Thyroid gland (tissue), 4 donors: ENCODE measurements around the gene PTPN23. TPM values are rescaled to one million over a fixed set of nuclear protein-coding genes. Genes with fewer than 3 reads are reported as not detected.

Experiments used
- DNase-seq, 2 donors: peaks; one replicate each; pipeline ENCODE4 v3.0.0-alpha.2; 2019
- H3K27ac ChIP-seq, 3 donors: fragments of 200-600 bp; sonication (generic); 1 replicate in 2 of 3; 2 replicates in 1 of 3; pipeline ENCODE4 v1.5.1; 2016 to 2019; ENCODE audit warnings: mild to moderate bottlenecking in 1 of 3, moderate library complexity in 1 of 3
- H3K27me3 ChIP-seq: fragments of 200-600 bp; sonication (generic); one replicate; pipeline ENCODE4 v1.5.1; 2019
- H3K36me3 ChIP-seq, 2 donors: fragments of 200-600 bp; sonication (generic); one replicate each; pipeline ENCODE4 v1.5.1; 2016 to 2019
- H3K4me1 ChIP-seq, 2 donors: fragments of 200-600 bp; sonication (generic); one replicate each; pipeline ENCODE4 v1.5.1; 2017 to 2019
- H3K4me3 ChIP-seq, 3 donors: fragments of 200-600 bp; sonication (generic); replicated peaks in 1 of 3; 1 replicate in 2 of 3; 2 replicates in 1 of 3; pipeline ENCODE4 v1.5.1; 2016; ENCODE audit warnings: mild to moderate bottlenecking in 1 of 3
- H3K9me3 ChIP-seq: fragments of 200-600 bp; sonication (generic); one replicate; pipeline ENCODE4 v1.5.1; 2017
- CTCF ChIP-seq, 6 experiments: fragments of 200-600 bp in 3 of 6; fragments of 450-650 bp in 3 of 6; sonication (generic) in 3 of 6; IDR thresholded peaks; one replicate each; pipeline ENCODE4 v1.5.1; 2016 to 2019; ENCODE audit warnings: antibody characterized with exemption in 6 of 6, mild to moderate bottlenecking in 2 of 6, inconsistent platforms in 1 of 6, moderate library complexity in 1 of 6
- POLR2A ChIP-seq, 2 donors: fragments of 450-650 bp; IDR thresholded peaks; one replicate each; pipeline ENCODE4 v1.6.1; 2017; ENCODE audit warnings: antibody characterized with exemption in 2 of 2, mild to moderate bottlenecking in 2 of 2, moderate library complexity in 1 of 2
- WGBS, 2 donors: methylation state at CpG; one replicate each; pipeline ENCODE4 v1.1.5; 2017; 5-methylcytosine and 5-hydroxymethylcytosine counted together
- intact Hi-C: fragments of 100-400 bp; cut with DNase I; formaldehyde crosslinking; loops from one replicate; pipeline ENCODE4 v1.15.1; 2023
- total RNA-seq, 4 donors: library from RNA; depleted of rRNA; stranded (reverse); fragments of >200 nt; gene quantifications; one replicate each; pipeline ENCODE4 v1.2.3, GENCODE V29; 2016

The PTPN23 gene
- total RNA-seq, 4 donors from 2014 or later = 20.2 to 40.1 (median 32.1) TPM

- intact Hi-C loops = no loop called here
- WGBS, 2 donors = 83 to 100% methylated on average over 1 to 2 of the region's 3 CpGs
- no peaks in the 10 kb centered on the region for H3K27me3 ChIP-seq
- peaks cover 51 to 67% of the 10 kb centered on the region in 2 donors for H3K36me3 ChIP-seq
- no peak overlapping the region for H3K27ac ChIP-seq
- DNase-seq = no peak
- no peak overlapping the region for H3K4me3 ChIP-seq
- H3K9me3 ChIP-seq = no peaks in the 10 kb centered on the region
- no peaks in the 10 kb centered on the region for H3K4me1 ChIP-seq
- TF ChIP-seq CTCF (IDR thresholded peaks at IDR 0.05) (no peak), POLR2A (IDR thresholded peaks at IDR 0.05) (no peak)
Measured at GRCh38 chr3:47414161-47414564, 33.3 kb downstream of the PTPN23 start.

DNA sequence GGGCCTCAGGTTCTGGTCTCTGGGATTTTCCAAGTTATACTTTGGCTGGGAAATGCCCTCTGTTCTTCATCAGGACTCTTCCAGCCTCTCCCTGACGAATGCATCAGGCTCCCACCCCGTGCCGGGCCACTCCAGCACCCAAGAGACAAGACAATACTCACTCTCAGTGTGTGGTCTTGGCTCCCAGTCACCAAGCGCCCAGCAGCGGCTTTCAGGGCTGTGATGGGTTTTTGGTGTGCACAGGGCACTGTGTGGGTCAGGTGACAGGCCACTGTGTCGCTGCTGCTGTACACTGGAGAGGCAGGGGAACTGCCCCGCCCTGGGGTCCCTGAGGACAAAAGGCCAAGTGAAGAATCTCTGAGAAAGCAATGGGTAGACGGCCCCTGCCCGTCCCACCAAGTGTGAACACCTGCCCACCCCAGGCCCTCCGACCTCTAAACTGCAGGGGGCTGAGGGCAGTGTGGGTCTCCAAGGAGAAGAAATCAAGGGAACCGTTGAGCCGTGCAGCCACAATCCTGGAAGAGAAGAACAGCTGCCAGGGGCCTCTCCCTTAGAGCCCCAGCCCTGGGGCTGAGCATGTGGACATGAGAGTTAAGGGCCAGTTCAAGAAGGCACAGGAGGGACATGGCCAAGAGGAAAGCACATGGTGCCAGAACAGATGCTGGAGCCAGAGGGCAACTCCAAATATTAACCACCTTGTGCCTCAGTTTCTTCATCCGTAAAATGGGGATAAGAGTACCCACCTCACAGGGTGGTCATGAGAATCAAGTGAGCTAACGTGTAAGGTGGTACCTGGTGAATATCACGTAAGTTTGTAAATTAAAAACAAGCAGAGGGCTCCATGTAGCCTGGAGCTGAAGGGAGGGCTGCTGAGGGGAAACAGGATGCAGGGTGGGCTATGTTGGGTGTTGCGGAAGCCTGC is 34.1 kb downstream of the PTPN23 start:
- Histone ChIP-seq H3K4me3 (no peak overlapping the region), H3K27ac (no peak overlapping the region), H3K4me1 (no peaks in the 10 kb centered on the region), H3K9me3 (no peaks in the 10 kb centered on the region), H3K27me3 (no peaks in the 10 kb centered on the region), H3K36me3 (peaks cover 49 to 66% of the 10 kb centered on the region in 2 donors)
- no peak for DNase-seq
- 84 to 88% methylated on average over 14 to 16 of the region's 16 CpGs for WGBS, 2 donors
- TF ChIP-seq CTCF (IDR thresholded peaks at IDR 0.05) (no peak), POLR2A (IDR thresholded peaks at IDR 0.05) (no peak)
- intact Hi-C loops = no loop called here

DNA sequence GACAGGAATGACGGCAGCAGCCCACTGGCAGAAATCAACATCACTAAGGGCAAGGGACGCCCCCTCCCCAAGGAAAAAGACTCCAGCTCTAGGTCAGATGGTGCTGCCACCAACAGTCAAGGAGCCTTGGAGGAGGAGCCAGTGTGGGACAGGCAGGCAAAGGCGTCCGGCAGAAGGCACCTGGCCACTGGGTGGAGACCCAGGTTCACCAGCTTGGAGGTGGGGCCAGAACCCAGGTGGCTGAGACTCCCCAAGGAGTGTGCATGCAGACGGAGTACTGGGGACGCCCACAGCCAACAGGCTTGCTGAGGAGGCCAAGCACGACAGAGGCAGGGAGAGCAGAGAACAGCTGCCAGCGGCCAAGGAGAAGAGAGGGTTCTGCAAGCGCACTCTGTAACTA is 35.2 kb downstream of the PTPN23 start:
- H3K4me3 ChIP-seq = no peak overlapping the region
- peaks cover 0 to under 1% of the 10 kb centered on the region in 2 donors for H3K4me1 ChIP-seq
- TF ChIP-seq POLR2A (IDR thresholded peaks at IDR 0.05) (no peak), CTCF (IDR thresholded peaks at IDR 0.05) (no peak)
- intact Hi-C loops = no loop called here
- no peak for DNase-seq
- H3K36me3 ChIP-seq = peaks cover 43 to 63% of the 10 kb centered on the region in 2 donors
- no peaks in the 10 kb centered on the region for H3K27me3 ChIP-seq
- WGBS, 2 donors = 82 to 88% methylated on average over 9 of the region's 9 CpGs
- no peak overlapping the region for H3K27ac ChIP-seq
- no peaks in the 10 kb centered on the region for H3K9me3 ChIP-seq

DNA sequence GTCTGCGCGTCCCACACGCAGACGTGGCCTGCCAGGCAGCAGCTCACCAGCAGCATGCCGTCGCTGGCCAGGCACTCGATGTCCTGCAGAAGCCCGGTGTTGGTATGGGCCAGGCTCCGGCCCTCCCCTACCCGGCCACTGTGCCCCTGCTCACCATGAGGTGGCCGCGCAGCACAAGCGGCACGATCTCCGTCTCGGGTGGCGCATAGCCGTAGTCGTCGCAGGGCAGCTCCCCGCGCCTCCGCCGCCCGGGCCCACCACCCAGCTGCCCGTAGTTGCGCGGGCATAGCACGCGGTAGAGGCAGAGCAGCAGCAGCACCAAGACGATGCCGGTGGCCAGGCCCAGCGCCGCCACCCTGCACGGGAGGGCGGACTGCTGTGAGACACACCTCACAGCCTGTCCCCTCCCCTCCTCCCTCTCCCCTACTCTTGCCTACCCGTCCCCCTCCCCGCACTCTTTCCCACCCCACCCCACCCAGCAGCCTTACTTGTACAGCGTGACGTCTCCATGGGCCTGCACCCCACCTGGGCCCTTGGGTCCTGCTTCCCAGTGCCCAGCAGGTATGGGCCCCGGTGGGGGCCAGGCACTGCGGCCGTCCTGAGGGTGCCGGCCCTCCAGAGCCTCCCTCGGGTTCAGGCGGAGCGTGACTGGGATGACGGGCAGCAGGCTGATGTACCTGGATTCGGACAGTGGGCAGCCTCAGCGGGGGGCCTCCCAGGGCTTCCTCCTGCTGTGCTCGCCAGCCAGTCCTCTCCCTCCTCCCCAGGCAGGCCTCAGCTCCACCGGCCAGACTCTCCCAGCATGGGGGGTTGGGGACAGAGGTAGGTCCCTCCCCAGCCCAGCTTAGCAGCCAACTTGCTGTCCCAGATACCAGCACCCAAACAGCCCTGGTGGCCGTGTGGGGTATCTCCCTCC is 37.6 kb downstream of the PTPN23 start:
- no peak for DNase-seq
- Histone ChIP-seq H3K27me3 (no peaks in the 10 kb centered on the region), H3K27ac (no peak overlapping the region), H3K4me1 (peaks cover 13% of the 10 kb centered on the region in 2 donors), H3K36me3 (peaks cover 20 to 43% of the 10 kb centered on the region in 2 donors), H3K4me3 (no peak overlapping the region), H3K9me3 (no peaks in the 10 kb centered on the region)
- intact Hi-C loops = no loop called here
- no peak for TF ChIP-seq CTCF (IDR thresholded peaks at IDR 0.05)
- WGBS, 2 donors = 93 to 96% methylated on average over 29 to 40 of the region's 53 CpGs
